Measurements from ENCODE around the gene CEPT1. TPM values are rescaled to one million over a fixed set of nuclear protein-coding genes. Genes with fewer than 3 reads are reported as not detected.
A peak's percentile ranks its signal among the peaks of the same experiment; 100 is the strongest.
"Not testable (repeated sequence)": the region's sequence is repeated elsewhere in the genome, so short reads cannot be mapped to it uniquely, and the experiment has no call there.

CEPT1 gene
- total RNA-seq: 20.6 and 24.6 TPM in 2 replicates
- 14.8 TPM for polyA plus RNA-seq (2012)

DNA sequence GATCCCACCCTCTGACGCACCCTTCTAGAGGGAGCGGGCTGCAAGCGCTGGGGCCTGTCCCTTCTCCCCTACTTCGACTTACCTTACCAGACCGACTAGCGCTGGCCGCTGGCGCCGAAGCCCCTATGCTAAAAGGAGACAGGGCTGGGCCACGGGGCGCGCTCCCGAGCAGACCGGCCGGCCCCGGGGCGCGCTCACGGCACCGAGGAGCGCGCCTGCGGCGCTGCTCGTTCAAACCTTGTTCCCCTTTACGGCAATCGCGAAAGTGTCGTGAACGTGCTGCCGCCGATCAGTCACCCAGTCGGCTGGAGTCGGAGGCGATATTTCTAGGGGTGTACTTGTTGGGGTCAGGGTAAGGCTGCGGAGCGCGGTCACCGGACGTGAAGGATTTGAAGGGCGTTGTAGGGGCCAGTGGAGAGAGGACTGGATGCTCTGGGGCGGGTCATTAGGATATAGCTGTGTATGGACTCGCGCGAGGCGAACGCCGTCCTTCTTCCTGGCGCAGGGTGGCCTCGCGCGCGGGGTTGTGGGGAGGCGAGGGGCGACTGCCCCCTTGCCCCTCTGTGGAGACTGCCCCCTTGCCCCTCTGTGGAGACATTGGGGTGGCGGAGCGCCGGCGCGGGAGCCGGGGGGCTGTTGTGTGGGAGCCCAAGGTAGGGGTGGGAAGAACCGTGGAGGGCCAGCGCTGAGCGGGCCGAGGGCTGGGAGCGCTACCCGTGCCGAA lies at the start of gene CEPT1, which contains the start of gene DRAM2:
CEPT1 (plus strand) TSS at position 268 of the 724 bp plus-strand sequence. CDS start 7,492 bp downstream, outside the sequence.
DRAM2 (minus strand) TSS at position 138 of the 724 bp plus-strand sequence. CDS start 8,539 bp downstream, outside the sequence.
- DNase-seq (ENCODE audit: low read depth): peak; percentile 98

DNA sequence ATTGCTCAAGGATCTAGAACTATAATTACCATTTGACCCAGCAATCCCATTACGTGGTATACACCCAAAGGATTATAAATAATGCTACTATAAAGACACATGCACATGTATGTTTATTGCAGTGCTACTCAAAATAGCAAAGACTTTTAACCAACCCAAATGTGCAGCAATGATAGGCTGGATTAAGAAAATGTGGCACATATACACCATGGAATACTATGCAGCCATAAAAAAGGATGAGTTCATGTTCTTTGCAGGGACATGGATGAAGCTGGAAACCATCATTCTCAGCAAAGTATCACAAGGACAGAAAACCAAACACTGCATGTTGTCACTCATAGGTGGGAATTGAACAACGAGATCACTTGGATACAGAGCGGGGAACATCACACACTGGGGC lies 44.6 kb upstream of the CEPT1 start:
- not testable (repeated sequence) for DNase-seq (ENCODE audit: low read depth)

DNA sequence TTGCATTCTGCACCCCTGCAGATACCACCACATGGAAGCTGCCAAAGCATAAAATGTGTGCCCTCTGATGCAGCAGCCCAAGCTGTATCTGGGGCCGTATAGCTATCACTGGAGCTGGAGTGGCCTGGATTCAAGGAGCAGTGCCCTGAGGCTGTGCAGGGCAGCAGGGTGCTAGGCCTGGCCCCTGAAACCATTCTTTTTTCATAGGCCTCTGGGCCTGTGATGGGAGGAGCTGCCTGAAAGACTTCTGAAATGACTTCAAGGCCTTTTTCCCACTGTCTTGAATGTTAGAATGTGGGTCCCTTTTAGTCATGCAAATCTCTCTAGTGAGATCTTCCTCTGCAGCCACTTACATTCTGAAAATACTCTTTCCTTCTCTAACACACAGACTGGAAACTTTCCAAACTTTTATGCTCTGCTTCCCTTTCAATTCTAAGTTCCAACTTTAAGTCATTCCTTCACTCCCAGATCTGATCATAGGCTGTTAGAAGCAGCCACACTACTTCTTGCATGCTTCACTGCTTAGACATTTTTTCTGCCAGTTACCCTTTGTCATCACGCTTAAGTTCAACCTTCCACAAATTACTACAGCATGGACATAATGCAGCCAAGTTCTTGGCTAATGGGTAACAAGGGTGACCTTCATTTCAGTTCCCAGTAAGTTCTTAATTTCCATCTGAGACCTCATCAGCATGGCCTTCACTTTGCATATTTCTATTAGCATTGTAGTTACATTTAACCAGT lies 42.5 kb upstream of the CEPT1 start:
- no peak for DNase-seq (ENCODE audit: low read depth)

DNA sequence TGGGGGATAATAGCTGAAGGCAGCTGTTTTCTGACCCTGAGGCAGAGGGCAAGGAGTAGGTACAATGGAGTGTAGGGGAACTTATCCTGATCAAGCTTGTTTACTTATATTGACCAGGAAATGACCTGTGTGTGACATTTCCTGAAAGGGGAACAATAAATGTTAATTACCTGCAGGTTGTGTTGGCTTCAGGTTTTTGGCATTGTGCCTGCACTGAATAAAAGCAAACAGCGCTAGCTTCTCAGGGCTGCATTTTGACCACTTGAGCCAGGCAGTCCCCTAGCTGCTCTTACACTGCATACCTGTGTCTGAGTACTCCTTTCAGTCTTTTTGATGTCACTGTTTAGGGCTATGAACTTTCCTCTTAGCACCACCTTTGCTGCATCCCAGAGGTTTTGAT lies 40.7 kb upstream of the CEPT1 start:
- DNase-seq (ENCODE audit: low read depth): no peak

DNA sequence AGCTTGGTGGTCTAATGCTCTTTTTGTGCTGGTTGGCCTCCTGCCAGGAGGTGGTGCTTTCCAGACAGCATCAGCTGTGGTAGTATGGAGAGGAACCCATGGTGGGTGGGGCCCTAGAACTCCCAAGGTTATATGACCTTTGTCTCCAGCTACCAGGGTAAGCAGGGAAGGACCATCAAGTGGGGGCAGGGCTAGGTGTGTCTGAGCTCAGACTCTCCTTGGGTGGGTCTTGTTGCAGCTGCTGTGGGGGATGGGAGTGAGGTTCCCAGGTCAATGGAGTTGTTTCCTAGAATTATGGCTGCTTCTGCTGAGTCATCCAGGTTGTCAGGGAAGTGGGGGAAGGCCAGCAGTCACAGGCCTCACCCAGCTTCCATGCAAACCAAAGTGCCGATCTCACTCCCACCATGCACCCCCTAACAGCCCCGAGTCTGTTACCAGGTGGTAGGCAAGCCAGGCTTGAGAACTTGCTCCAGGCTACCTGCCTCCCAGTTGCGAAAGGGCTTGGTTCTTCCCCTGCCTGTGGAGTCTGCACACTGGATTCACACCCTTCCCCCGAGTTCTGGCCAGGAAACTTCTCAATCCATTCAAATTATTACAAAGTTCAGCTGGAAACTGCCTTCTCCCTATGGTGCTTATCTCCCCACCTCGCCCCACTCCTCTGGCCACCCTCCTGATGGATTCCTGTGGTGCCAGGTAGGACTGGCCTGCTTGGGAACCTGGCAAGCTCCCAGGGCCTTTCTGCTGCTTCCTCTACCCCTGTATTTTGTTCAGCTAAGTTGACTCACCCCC lies 38.0 kb upstream of the CEPT1 start:
- no peak for DNase-seq (ENCODE audit: low read depth)

DNA sequence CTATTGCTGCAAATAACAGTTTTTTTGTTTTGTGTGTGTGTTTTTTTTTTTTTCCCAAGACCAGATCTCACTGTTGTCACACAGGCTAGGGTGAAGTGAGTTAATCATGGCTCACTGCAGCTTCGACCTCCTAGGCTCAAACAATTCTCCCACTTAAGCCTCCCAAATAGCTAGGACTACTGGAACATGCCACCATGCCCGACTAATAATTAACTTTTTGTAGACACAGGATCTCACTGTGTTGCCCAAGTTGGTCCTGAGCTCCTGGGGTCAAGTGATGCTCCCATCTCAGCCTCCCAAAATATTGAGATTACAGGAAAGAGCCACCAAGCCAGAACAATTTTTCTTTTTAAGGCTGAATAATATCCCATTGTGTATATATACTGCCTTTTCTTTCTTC lies 35.0 kb upstream of the CEPT1 start:
- no peak for DNase-seq (ENCODE audit: low read depth)

DNA sequence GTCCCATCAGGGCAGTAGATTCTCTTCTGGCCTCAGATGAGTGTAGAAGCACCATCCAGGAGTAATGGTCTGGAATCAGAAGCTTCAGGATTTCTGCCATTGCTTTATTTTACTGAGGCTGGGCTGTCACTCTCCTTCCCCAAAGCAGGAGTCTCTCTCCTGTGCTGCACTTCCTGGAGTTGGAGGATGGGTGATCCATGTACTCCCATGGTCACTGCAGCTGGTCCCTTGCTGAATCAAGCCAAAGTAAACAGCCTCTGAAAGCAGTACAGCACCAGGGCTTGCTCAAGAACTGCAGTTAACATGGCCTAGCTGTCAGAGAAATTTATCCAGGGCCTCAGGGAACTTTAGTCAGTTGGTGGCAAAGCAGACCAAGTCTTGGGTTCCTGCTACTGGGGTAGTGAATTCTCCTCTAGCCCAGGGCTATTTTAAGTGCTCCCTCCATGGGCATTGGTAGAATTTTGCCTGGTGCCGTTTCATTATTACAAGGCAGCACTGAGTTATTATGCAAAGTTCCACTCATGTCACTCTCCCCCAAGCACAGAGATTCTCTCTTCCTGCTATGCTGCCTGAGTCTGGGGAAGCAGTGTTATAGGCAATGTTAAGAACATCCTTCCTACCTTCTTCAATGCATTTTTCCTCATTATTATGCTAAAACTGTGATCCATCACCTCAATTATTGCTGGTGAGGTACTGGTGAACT lies 29.7 kb upstream of the CEPT1 start:
- peak; percentile 1 for DNase-seq (ENCODE audit: low read depth)

DNA sequence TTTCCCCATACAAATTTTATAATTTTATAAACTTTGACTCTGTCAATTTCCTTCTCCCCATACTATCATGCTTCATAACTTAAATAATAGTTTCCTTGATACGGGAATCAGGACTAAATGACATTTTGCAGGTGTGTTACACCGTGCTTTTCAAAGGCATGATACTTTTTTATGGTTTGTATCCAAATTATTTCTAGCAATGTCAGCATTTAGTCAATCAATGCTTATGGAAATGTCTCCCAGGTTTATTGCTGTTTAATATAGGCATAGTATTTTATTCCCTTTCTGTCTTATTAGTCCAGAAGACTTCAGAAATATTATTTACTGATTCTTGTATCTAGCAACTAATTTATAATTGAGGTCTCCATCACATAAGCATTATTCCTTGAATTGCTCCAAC lies 23.5 kb upstream of the CEPT1 start:
- no peak for DNase-seq (ENCODE audit: low read depth)

DNA sequence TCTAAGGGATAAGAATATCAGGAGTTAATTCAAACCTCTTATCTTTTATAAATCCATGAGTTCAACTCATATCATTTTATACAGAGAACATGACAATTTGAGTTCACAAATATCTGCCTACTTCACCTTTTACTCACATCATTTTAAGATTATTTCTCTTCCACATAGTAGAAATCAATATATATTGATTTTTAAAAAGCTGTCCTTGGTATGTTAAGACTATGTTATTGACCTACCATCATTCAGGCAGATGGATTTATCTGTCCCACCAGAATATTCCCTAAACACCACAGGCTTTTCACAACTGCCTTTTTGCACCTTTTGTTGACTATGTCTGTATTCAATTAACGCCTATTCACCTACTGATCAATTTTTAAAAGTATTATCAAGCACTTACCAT lies 13.7 kb upstream of the CEPT1 start:
- no peak for DNase-seq (ENCODE audit: low read depth)

DNA sequence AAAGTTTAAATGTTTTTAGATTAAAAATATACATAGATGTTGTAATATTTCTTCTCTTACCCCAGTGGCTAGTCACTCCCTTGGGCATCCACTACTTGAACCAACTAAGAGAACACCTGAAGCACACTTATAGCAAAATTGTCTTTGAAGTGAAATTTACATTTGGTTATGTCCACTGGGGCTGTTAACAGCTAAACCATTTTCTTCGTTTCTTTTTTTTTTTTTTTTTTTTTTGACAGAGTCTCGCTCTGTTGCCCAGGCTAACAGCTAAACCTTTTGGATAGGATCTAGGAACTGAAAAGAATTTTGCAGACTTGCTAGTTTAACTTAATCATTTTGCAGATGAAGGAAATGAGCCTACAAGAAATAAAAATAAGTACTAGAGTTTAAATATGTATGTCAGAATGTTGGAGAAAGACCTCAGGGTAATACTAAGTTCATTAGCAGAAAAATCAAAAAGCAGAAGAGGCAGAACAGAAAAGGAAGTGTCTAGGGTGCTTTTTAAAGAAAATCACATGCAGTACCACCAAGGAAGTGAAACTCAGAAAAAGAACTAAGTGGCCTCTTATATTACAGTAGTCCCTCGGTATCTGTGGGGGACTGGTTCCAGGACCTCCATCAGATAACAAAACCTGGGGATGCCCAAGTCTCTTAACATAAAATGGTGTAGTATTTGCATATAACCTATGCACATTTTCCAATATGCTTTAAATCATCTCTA lies 11.9 kb upstream of the CEPT1 start:
- no peak for DNase-seq (ENCODE audit: low read depth)

DNA sequence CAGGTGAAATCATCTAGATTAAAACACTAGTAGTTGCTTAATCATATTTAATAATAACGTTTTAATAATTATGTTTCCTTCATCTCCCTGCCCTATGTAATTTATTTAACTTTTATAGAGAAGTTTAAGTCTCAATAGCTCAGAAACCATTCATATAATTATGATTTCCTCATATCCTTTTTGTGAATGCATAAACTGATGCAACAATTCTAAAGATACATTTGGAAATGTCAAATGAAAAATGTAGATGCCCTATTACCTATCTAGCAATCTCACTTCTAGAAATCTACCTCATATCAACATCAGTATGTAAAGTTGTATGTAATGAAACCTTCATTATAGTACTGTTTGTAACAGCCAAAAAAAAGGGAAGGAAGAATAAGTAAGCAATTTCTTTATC lies 10.6 kb upstream of the CEPT1 start:
- no peak for DNase-seq (ENCODE audit: low read depth)

DNA sequence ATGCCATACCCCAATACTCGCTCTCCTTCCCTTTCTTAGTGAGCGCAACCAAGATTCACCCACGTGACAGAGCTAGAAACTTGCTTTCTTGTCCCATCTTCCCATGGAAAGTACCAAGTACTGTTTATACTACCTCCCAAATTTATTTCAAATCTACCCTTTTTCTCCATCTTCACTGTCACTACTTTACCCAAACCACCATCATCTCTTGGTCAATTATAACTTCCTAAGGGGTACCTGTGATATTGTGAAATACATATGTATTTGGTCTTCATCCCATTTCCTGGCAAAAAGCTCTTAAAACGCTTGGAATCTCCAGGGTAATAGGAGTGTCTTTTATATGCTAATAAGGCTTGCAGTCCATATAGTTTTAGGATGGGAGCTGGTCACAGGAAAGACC lies 8.3 kb upstream of the CEPT1 start:
- no peak for DNase-seq (ENCODE audit: low read depth)

DNA sequence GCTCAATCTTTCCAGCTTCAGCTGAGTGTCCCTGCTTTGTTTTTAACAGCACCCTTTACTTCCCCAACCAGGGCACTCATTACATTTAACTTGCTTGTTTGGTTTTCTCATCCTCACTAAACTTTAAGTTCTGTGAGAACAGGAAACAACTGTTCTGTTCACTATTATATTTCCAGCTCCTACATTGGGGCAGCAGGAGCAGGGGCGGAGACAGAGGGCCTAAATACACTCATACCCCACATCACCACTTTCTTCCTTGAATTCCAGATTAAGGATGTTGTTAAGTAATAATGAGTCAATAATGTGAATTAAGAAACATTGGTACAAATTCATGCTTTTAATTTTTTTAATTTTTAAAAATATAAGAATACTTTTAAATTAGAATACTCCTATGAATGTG lies 6.2 kb upstream of the CEPT1 start:
- DNase-seq (ENCODE audit: low read depth): no peak

DNA sequence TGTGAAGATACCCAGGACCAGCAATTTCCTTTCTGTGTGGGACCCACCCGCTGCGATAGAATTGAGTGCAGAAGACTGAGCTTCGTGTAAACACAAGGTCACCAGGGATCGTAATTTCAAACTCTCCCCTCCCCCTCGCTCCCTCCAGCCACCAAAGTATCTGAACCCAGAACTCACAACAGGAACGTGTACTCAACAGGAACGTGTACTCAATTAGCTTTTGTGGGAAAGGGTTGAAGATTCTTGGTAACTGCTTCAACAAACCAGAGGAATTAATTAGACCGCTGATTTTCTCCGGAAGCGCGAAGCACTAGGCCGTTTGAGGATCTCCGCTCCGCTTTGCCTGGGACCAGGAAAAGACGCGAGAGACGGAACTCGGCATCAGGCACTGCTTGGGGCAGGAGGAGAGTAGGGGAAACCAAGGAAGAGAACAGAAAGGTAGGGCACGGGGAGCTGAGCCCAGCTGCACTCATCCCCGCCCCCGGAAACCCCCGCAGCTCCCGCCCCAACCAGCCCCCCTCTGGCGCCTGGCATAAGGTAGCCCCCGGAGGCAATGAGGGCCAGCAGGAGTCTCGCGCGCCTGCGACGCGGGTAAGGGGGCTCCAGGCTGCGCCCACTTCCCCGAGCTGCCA lies 583 bp upstream of the CEPT1 start:
- peak; percentile 62 for DNase-seq (ENCODE audit: low read depth)

DNA sequence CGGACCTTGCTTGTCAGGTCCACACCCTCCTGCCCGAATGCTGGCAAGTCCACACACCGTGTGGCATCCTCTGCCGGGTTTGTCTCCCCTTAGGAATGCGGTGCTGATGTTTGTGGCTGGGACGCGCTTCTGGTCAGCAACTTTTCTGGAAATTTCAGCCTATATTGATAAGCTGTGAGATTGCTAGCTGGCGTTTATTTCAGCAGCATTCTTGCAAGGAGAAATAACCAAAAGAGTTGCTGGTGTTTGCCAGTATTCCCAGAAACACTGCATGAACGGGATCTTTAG lies 601 bp downstream of the CEPT1 start:
- DNase-seq (ENCODE audit: low read depth): peak; percentile 62

DNA sequence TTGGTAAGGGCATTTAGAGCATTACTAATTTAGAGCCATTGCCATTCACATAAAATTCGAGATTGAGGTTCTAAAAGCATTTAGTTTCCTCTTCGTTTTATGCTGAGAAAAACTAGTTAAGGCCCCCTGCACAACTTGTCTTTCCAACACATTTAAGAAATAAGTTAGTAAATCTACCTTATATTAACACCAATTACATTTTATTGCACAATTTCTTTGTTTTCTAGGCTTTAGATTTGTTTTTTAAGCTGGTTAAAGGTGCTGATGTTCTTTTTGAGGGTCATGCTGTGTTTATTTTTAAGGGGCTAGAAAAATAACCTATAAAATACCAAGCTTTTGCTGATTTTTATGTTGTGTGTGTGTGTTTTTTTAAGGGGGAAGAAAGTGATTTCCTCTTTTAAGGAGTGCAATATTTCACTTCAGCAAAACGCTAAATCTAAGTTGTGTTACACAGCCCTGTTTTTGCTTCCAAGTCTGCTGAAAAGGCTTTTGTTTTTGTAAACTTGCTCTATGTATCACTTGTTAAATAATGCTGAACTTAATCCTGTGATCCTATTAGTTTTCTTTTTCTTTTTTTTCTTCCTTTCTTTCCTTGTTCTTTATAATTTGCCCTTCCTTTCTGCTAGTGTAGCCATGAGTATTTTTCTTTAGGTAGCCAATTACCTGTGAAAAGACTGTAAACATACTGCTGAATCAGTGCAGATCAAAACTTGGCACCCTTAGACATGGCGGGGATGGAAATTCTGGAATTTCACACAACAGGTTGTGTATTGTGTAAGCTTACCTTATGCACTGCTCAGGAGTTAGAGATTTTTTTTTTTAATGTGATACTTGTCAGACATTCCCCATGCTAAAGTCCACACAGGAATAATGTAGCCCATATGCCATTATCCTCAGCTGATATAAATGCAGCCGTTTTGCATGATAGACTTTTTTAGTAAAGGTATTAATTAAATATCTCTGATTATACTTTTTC lies 1.5 kb downstream of the CEPT1 start:
- no peak for DNase-seq (ENCODE audit: low read depth)

DNA sequence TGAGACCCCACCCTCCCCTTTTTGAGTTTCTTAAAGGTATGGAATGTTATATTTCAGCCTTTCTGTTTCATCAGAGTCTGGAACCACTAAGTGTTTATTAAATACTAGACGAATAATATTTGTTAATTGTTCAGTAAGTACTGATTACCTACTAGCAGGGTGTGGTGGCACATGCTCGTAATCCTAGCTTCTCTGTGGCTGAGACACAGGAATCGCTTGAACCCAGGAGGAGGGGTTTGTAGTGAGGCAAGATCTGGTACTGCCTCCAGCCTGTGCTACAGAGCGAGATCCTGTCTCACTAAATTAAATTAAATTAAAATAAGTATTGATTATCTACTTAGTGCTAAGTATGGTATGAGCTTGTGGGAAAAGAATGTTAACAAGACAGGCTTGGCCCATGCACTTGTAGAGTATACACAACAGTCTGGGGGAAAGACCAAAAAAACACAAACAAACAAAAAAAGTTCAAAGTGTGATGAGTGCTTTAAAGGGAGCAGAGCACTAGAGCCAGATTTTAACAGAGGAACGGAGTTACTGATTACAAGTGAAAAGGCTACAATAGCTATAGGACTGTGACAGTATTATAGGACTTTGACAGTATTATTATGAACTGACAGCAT lies 2.4 kb downstream of the CEPT1 start:
- DNase-seq (ENCODE audit: low read depth): no peak

DNA sequence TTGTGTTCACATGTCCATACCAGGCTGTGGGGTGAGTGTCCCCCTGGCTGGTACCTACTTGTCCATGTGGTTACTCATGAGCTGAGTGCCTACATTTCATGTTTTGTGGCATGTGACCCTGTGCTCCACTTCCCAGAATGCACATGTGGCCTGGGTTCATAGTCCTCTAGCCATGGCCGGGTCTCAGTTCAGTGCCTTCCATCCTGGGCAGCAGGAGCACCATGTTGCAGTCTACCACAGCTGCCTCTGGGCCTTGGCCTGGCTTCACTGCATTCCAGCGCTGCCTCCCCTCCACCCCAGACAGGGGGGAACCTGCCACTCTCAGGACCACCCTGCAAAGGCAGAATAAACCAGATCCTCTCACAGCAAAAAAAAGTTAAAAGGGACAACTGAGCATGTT lies 5.5 kb downstream of the CEPT1 start:
- no peak for DNase-seq (ENCODE audit: low read depth)

All from myocyte (in vitro differentiated cells).